GM18505 (cell line): ENCODE results near the gene FAM25G.
"Not testable (repeated sequence)": the region's sequence is repeated elsewhere in the genome, so short reads cannot be mapped to it uniquely, and the experiment has no call there.

Source experiments
- ATAC-seq: cut with Tn5 transposase; IDR thresholded peaks from one replicate; pipeline ENCODE4 v1.9.1; 2021; ENCODE audit not compliant: unreplicated experiment

The FAM25G gene

DNA sequence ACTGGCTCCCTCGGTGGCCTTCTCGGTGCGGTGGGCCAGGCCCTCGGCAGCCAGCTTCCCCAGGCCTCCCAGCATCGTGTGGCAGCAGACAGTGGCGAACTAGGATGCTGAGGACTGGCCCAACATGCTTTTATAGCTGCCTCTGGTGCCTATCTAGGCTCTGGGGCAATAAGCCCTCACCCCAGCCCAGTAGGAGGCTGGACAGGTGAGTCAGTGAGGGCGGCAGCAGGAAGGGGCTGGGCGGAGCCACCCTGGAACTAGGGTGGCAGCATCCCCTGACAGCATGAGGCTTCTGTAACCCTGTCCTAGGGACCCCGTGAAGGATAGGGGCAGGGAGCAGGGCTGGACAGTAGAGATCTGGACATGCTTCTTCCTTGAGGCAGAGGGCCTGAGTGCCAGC lies at the start of gene FAM25G:
TSS of gene FAM25G (minus strand) at position 101 of the 400 bp plus-strand sequence. CDS start at position 75, 26 bp downstream.
- not testable (repeated sequence) for ATAC-seq

DNA sequence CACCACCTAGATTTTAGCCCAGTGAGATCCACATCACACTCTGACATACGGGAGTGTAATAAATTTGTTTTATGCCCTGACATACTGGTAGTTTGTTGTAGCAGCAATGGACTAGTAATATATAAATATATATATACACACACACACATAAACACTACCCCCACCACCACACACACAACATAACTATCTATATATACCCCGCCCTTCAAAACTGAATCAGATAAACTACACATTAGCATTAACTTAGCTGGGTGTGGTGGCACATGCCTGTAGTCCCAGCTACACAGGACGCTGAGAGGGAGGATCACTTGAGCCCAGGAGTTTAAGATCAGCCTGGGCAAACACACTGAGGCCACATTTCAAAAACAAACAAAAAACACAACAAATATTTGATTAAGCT lies 44.9 kb upstream of the FAM25G start:
- not testable (repeated sequence) for ATAC-seq

DNA sequence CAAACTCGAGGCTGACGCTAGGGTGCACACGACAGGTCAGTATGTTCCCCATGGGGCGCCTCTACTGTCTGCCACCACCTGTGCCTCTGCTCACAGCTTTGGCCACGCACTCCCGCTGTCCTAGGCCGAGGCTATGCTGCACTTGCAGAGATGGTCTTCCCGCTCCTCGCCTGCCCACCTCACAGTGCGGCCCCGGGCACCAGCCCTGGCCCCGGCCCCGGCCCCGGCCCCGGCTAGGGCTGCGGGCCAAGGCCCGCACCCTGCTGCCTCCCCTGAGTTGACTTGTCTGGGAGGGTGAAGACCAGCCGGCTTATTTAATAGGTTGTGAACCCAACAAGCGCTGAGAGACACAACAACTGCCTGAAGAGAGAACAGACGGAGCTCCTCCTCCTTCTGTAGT lies 32.0 kb upstream of the FAM25G start, which contains the start of gene AGAP9:
TSS of gene AGAP9 (minus strand) at position 164 of the 400 bp plus-strand sequence. CDS start at position 52, 112 bp downstream.
- ATAC-seq = not testable (repeated sequence)

- ATAC-seq = not testable (repeated sequence)
Observed at GRCh38 chr10:47502313-47502712, 10.8 kb upstream of the FAM25G start.

DNA sequence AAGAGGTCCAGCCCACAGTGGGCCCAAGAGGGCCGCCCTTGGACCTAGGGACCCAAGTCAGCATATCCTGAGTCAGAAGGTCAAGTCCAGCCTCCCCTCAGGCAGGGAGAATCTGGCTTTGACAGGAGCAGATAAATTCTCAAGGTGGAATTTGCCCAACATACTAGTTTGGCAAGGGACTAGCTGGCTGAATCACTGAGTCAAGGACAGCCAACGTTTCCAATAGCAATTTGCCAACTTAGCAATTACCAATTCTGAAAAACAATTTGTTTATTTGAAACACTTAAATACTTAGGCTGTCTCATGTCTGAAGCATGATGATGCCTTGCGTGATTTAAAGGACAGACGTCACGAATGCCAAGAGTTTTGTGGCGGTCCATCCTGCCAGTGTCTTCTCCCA lies 2.7 kb upstream of the FAM25G start:
- not testable (repeated sequence) for ATAC-seq

GRCh38 chr10:47489630-47490029 lies 1.9 kb downstream of the FAM25G start:
- not testable (repeated sequence) for ATAC-seq

GRCh38 chr10:47485943-47486342 lies 5.6 kb downstream of the FAM25G start:
- ATAC-seq = not testable (repeated sequence)

DNA sequence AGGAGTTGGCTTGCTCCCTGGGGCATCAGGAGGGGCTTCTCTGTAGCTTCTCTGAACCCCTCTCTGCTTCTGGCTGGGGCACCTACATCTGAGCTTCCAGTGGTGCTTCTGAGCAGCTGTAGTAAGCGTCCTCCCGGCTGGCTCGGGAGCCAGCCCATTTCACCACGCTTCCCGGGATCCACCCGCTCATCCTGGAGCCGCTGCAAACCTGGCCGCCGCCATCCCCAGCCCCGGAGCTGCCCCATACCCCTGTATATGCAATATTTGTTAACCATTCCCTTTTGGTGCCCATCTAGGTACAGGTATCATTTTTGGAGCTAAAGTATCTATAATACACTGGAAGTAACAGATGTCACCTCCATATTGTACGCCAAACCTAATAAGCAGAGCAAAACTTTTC lies 6.7 kb downstream of the FAM25G start:
- not testable (repeated sequence) for ATAC-seq

DNA sequence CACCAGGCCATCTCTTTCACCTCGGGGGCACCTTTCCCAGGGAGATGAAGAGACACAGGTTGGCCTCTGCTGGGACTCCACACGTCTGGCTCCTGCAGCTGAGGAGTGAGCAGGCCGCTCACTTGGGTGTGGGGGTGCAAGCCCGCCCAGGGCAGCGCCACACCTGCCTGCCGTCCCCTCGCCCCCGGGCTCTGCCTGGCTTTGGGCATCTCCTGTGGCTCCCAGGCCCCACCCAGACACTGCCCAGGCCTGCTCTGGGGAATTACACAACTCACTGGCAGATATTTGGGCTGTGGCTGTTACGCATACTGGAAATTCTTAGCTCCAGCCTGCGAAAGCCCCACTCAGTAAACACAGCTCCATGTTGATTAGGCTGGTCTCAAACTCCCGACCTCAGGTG lies 7.6 kb downstream of the FAM25G start, which contains the start of gene ANXA8:
TSS of gene ANXA8 (minus strand) at position 193 of the 400 bp plus-strand sequence. CDS start at position 11, 182 bp downstream.
- ATAC-seq = not testable (repeated sequence)

- ATAC-seq = not testable (repeated sequence)
Observed at GRCh38 chr10:47482367-47482766, 9.1 kb downstream of the FAM25G start.

DNA sequence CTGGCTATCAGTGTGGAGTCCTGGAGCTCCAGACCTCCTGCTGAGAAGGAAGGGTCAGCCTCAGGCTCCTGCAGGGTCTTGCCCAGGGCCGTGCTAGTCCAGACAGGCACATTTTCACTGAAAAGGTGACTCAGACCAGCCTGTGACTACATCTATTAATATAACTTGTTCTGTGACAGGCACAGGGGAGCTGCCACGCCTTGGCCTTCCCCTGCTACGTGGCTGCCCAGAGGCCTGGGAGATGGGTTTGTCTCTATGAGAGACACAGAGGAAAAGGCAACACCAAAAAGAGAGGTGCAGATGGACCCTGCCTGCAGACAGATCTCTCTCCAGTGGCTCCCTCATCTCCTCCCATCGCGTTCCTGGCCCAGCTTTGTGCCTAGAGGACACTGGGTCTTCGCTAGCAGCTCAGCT lies 9.7 kb downstream of the FAM25G start:
- ATAC-seq = not testable (repeated sequence)

GRCh38 chr10:47481182-47481766 lies 10.2 kb downstream of the FAM25G start:
- ATAC-seq = not testable (repeated sequence)

GRCh38 chr10:47480133-47480532 lies 11.4 kb downstream of the FAM25G start:
- not testable (repeated sequence) for ATAC-seq

GRCh38 chr10:47478114-47478513 lies 13.4 kb downstream of the FAM25G start:
- ATAC-seq = not testable (repeated sequence)

DNA sequence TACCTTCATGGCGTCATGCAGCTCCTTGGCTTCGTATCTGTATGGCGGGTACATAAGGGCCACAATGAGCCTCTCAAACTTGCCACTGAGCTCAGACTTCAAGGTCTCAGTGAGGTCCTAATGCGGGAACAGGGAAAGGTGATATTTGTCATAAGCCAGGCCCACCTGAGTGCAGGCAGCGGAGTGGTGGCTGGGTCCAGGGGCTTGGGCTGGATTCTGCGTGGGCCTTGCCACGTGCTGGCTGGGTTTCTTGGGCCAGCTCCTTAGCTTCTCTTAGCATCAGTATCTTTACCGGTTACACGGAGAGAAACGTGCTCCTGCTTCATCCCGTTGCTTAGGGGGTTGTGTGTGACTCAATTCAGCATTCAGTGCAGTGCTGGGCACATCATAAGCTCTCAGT lies 14.4 kb downstream of the FAM25G start:
- ATAC-seq = not testable (repeated sequence)

DNA sequence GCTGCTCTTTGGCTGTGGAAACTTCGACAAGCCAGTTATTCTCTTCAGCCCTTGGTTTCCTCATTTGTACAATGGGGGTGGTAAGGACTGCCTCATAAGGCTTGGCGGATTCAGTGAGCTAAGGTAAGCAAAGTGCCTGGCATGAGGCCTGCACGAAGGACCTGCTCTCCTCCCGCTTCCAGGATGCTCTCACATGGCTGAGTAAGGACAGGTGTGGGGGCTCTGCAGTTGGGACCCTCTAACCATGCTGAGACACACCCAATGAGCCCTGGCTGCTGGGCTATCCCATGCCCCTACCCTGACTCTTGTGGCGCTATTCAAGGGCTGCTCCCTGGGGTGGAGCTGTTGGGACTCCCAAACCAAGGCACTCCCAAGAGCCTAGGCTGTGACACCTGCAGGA lies 16.4 kb downstream of the FAM25G start:
- not testable (repeated sequence) for ATAC-seq

- ATAC-seq = not testable (repeated sequence)
Observed at GRCh38 chr10:47473516-47473915, 18.0 kb downstream of the FAM25G start.

DNA sequence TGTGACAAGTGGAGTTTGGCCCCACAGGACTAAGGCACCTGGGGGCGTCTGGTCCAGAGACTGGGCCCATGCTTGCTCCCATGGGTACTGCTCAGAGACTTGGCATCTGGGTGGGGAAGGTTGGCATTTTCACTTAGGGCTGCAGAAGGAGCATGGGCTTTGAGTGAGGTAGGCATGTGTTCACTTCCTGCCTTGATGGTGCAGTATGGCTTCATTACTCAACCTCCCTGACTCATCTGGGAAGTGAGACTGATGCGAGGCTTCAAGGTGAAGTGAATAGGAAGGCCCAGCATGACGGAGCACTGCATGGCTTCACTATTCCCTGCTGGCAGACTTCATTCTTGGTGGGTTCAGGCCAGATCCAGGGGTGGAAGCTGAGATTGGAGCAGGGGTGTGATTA lies 18.9 kb downstream of the FAM25G start:
- not testable (repeated sequence) for ATAC-seq

- not testable (repeated sequence) for ATAC-seq
Observed at GRCh38 chr10:47472072-47472471, 19.4 kb downstream of the FAM25G start.

DNA sequence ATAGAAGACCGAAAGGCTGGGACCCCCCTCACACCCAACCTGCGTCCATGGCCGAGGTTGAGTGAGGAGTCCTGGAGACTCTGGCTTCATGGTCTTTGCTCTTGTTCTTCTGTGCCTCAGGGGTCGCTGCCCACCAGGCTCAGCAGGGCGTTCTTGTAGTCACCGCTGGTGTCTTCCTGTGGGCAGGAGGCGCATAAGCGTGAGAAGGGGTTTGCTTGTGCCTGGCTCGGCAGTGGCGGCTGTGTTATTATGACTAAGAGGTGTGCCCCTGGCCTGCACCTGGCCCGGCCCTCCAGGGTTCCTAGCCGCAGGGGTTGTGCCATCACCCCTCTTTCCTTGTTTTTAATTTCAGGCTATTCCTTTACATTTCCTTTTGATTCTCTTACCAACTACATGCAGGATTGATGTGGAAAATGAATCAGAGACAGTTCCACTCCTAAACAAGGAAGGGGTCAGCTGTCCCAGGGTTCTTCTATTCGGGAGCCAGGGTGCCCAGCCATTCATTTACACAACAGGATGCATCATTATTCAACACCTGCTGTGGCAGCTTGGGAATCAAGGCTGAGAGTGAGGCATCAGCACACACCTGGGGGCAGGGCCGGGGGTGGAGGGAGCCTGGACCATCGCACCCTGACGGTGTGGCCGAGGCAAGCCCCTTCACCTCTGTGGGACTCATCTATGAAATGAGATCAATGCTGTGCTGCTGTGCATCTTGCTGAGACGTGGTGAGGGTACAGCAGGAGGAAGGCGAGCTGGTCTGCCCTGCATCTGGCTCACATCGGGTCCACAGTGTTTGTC lies 22.6 kb downstream of the FAM25G start:
- ATAC-seq = not testable (repeated sequence)

DNA sequence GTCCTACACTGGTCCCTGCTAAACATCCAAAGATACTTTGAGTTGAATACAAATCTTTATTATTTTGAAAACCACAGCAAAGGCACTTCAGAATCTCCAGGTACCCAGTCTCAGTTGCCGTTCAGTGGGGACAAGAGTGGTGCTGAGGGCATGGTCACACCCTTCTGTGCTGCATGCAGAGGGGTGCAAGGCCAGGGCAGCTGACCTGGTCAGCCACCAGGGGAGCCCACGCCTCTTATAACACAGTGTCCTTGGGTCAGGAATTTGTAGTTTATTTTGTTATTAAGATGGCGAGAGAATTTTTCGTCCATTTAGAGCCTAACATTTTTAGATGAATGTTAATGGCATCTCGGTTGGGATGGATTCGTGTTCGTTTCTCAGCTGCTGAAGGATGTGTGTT lies 23.5 kb downstream of the FAM25G start:
- not testable (repeated sequence) for ATAC-seq

- not testable (repeated sequence) for ATAC-seq
Observed at GRCh38 chr10:47467458-47467857, 24.0 kb downstream of the FAM25G start.
